Motor neuron (in vitro differentiated cells): Measurements from ENCODE around the gene DHRS12. TPM values are rescaled to one million over a fixed set of nuclear protein-coding genes. Genes with fewer than 3 reads are reported as not detected.

Source experiments
- ATAC-seq, 8 experiments: fragments of 200-7000 bp; cut with Tn5 transposase; replicated peaks in 6 of 8; 2 replicates each; pipeline ENCODE4 v1.8.0; 2021; ENCODE audit warnings: mild to moderate bottlenecking in 8 of 8, moderate library complexity in 8 of 8
- H3K27ac ChIP-seq, 2 donors: fragments of 250-450 bp; sonication (Bioruptor Pico); 2 replicates each; pipeline ENCODE4 v1.9.0; 2021; ENCODE audit warnings: antibody characterized with exemption in 2 of 2, mild to moderate bottlenecking in 2 of 2, moderate library complexity in 1 of 2
- H3K4me1 ChIP-seq, 2 donors: fragments of 250-450 bp; sonication (Bioruptor Pico); replicated peaks in 1 of 2; 2 replicates each; pipeline ENCODE4 v1.6.1; 2021; ENCODE audit warnings: antibody characterized with exemption in 2 of 2, mild to moderate bottlenecking in 2 of 2, moderate library complexity in 1 of 2
- H3K4me3 ChIP-seq, 5 donors: fragments of 250-450 bp; sonication (Bioruptor Pico); 2 replicates each; pipeline ENCODE4 v1.9.0; 2021; ENCODE audit warnings: antibody characterized with exemption in 5 of 5, mild to moderate bottlenecking in 5 of 5, moderate library complexity in 4 of 5
- WGBS, 10 experiments: fragments of 450-650 bp; shearing (Covaris generic); methylation state at CpG; one replicate each; pipeline ENCODE4 v1.0.0; 2022; 5-methylcytosine and 5-hydroxymethylcytosine counted together
- in situ Hi-C, 9 experiments: fragments of 400-800 bp; cut with MboI; loops; one replicate each; pipeline ENCODE4 v1.15.0; 2021; ENCODE audit warnings: low sequenced_read_pairs in 9 of 9, low pct_unique_long_range_greater_than_20kb in 2 of 9; ENCODE audit not compliant: unreplicated experiment in 9 of 9
- total RNA-seq, 8 experiments: library from RNA; unstranded; fragments of 300-600 nt; gene quantifications; 2 replicates each; pipeline versions ENCODE4 v1.2.3 to v1.2.4, GENCODE V29; 2022

The DHRS12 gene
- total RNA-seq, 8 experiments from 2014 or later: 3.5 to 8.9 (median 5.2) TPM

DNA sequence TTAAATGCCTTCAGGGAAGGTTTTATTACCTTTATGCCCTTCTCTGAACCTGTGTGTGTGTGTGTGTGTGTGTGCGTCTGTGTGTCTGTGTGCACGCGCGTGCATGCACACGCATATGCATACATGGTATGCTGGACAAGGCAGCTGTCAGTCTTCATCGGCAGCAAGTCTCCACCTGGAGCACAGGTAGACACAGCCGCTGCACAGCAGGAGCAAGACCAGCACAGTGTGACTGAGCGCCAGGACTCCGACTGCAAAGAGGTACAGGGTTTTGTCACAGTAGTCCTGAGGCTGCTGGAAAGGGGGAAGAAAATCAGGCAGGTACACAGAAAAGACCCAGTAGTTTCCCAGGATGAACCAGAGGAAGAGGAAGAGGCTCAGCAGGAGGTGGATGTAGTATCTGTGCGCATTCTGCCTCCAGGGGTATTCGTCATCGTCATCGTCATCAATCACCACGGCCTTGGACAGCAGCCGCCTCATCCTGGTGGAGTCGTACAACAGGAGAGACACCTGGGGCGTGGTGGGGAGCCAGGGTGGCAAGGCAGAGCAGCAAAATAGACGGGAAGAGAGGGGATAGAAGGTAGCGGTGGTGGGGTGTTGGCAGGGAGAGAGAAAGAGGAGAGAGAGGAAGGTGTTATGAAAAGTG is 12.8 kb upstream of the DHRS12 start:
- in situ Hi-C loops: loop anchor here in 3 of 9 experiments (25.0 kb wide), 1 partner anchor 321 kb away; the partner anchor contains the start of gene NEK5 (in 3 of the 3)
- WGBS, 10 experiments: 19 to 95% (median 69%) methylated on average over 1 to 11 of the region's 19 CpGs; no CpG with 5 or more reads in 1 of the 10 experiments
- Histone ChIP-seq H3K4me3 (no peak overlapping the region), H3K4me1 (peaks cover 0 to 4% of the 10 kb centered on the region in 2 donors), H3K27ac (no peak overlapping the region)
- no peak for ATAC-seq

GRCh38 chr13:51815848-51816247 is 11.9 kb upstream of the DHRS12 start:
- in situ Hi-C loops: loop anchor here in 3 of 9 experiments (25.0 kb wide), 1 partner anchor 321 kb away; the partner anchor contains the start of gene NEK5 (in 3 of the 3)
- H3K4me3 ChIP-seq: no peak overlapping the region
- H3K4me1 ChIP-seq: peaks cover 0 to 4% of the 10 kb centered on the region in 2 donors
- WGBS, 10 experiments: 50 to 100% (median 80%) methylated on average over 1 to 6 of the region's 11 CpGs; no CpG with 5 or more reads in 3 of the 10 experiments
- ATAC-seq: no peak
- no peak overlapping the region for H3K27ac ChIP-seq

- H3K27ac ChIP-seq: no peak overlapping the region
- in situ Hi-C loops: loop anchor here in 3 of 9 experiments (25.0 kb wide), 1 partner anchor 322 kb away; the partner anchor contains the start of gene NEK5 (in 3 of the 3)
Observed at GRCh38 chr13:51814825-51815650, 11.1 kb upstream of the DHRS12 start.

DNA sequence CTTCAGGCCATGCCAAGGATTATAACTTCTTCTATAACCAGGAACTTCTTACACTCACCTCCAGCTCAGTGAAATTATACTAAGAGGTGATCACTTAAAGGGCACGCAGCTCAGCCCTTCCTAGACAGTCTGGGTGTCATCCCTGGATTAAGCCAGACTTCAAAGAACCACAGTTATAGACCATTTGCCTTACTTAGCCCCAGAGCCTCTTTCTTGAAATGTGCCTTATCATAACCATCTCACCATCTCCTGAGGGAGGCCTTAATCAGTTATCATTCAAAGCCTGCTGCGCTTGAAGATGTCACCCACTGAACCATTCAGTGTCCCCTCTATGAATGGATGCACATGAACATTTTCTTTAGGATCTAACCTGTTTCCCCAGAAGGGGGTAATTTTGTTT is 10.1 kb upstream of the DHRS12 start:
- 83 to 100% (median 100%) methylated on average over 1 to 2 of the region's 2 CpGs; no CpG with 5 or more reads in 2 of the 10 experiments for WGBS, 10 experiments
- in situ Hi-C loops: loop anchor here in 3 of 9 experiments (25.0 kb wide), 1 partner anchor 323 kb away; the partner anchor contains the start of gene NEK5 (in 3 of the 3)

More at GRCh38 chr13:51814825-51815650, 11.1 kb upstream of the DHRS12 start:
- Histone ChIP-seq H3K4me3 (no peak overlapping the region), H3K4me1 (peaks cover 0 to 4% of the 10 kb centered on the region in 2 donors)
- ATAC-seq: peak; percentile 39 to 93 (median 70)
- 7 to 100% (median 27%) methylated on average over 1 to 11 of the region's 13 CpGs for WGBS, 10 experiments

DNA sequence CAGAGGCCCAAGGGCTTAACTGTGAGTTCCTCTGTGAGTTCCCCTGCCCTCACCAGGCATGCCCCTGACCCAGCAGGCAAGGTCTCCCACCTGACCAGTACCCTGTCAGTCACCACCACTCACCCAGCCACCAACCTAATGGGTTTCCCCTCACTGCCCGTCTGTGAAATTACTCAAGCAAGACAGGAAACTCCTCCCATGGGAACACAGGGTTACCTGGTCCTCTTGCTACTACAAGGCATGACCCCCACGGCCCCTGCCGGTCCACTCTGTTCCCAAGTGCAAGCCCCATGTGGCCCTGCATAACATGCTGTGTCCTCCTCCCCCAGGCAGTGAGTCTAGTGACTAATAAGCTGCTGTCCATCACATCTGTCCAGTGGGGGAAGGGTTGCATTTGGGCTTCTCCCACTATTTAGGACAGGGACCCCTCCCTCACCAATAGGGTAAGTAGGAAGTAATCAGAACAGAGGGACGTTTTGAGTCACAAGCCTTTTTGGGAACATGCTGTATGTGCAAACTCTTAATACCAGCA is 8.0 kb upstream of the DHRS12 start:
- Histone ChIP-seq H3K4me1 (peaks cover 2 to 8% of the 10 kb centered on the region in 2 donors), H3K4me3 (no peak overlapping the region), H3K27ac (no peak overlapping the region)
- 44 to 80% (median 49%) methylated on average over 1 to 2 of the region's 4 CpGs; no CpG with 5 or more reads in 7 of the 10 experiments for WGBS, 10 experiments
- ATAC-seq: peak in 2 of 8 experiments; percentile 16 to 21
- in situ Hi-C loops: loop anchor here in 3 of 9 experiments (25.0 kb wide), 1 partner anchor 325 kb away; the partner anchor contains the start of gene NEK5 (in 3 of the 3)

More for the DNA sequence above, 10.1 kb upstream of the DHRS12 start:
- Histone ChIP-seq H3K4me1 (peaks cover 0 to 4% of the 10 kb centered on the region in 2 donors), H3K4me3 (no peak overlapping the region), H3K27ac (no peak overlapping the region)
- ATAC-seq: no peak

DNA sequence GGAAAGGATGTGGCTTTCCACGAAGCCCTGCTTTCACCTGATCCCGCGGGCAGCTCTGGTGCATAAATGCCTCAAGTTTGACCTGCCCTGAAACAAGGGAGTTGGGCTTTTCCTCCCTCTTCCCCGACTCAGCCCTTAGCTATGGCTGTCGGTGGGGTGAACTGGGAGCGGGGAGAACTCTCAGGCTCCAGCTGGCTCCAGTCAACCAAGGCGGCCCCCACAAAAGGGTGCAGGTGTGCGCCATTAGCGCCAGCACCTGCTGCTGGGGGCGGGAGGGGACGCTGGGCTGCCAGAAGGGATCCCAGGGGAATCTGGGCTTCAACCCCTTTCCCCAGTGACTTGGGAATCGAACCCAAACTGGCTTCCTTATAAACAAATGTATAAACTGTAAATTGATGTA is 7.1 kb upstream of the DHRS12 start:
- in situ Hi-C loops: loop anchor here in 3 of 9 experiments (25.0 kb wide), 1 partner anchor 326 kb away; the partner anchor contains the start of gene NEK5 (in 3 of the 3)
- Histone ChIP-seq H3K4me3 (no peak overlapping the region), H3K4me1 (peaks cover 12 to 17% of the 10 kb centered on the region in 2 donors), H3K27ac (no peak overlapping the region)
- WGBS, 10 experiments: 53 to 79% (median 59%) methylated on average over 3 to 8 of the region's 12 CpGs; no CpG with 5 or more reads in 5 of the 10 experiments
- ATAC-seq: no peak

GRCh38 chr13:51808811-51809210 is 4.8 kb upstream of the DHRS12 start:
- no peak for ATAC-seq
- Histone ChIP-seq H3K27ac (no peak overlapping the region), H3K4me1 (peaks cover 22 to 23% of the 10 kb centered on the region in 2 donors), H3K4me3 (no peak overlapping the region)
- in situ Hi-C loops: loop anchor here in 3 of 9 experiments (25.0 kb wide), 1 partner anchor 328 kb away; the partner anchor contains the start of gene NEK5 (in 3 of the 3)

- peak overlapping the region in 1 of 2 donors; percentile 33 for H3K27ac ChIP-seq
- peaks cover 32 to 35% of the 10 kb centered on the region in 2 donors for H3K4me1 ChIP-seq
- 65 to 86% (median 75%) methylated on average over 2 to 5 of the region's 5 CpGs; no CpG with 5 or more reads in 7 of the 10 experiments for WGBS, 10 experiments
- ATAC-seq: no peak
- no peak overlapping the region for H3K4me3 ChIP-seq
- in situ Hi-C loops: loop anchor here in 3 of 9 experiments (25.0 kb wide), 1 partner anchor 330 kb away; the partner anchor contains the start of gene NEK5 (in 3 of the 3)
Observed at GRCh38 chr13:51807041-51807440, 3.1 kb upstream of the DHRS12 start.

DNA sequence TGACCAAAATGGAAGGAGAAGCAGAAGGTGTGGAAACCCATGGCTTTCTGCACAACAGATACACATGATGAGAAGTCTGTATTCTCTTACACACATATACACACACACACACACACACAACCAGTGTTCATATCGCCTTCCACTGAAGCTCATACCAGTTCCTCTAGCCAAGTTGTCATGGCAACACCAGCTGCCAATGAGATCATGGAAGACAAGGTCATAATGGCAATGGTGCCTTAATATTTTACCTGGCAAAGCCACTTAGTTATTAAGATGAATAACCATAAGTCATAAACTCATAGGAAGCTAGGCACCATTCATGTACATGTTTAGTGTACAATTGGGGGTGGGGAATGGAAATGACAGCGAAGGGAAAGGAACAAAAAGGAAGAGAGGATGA is 2.6 kb upstream of the DHRS12 start:
- Histone ChIP-seq H3K4me1 (peaks cover 32 to 40% of the 10 kb centered on the region in 2 donors), H3K4me3 (no peak overlapping the region), H3K27ac (peak overlapping the region in 1 of 2 donors; percentile 33)
- 0 to 100% (median 60%) methylated on average over 1 to 2 of the region's 2 CpGs; no CpG with 5 or more reads in 3 of the 10 experiments for WGBS, 10 experiments
- in situ Hi-C loops: loop anchor here in 3 of 9 experiments (25.0 kb wide), 1 partner anchor 331 kb away; the partner anchor contains the start of gene NEK5 (in 3 of the 3)
- no peak for ATAC-seq

GRCh38 chr13:51805925-51806324 is 2.0 kb upstream of the DHRS12 start:
- Histone ChIP-seq H3K4me3 (no peak overlapping the region), H3K4me1 (peaks cover 34 to 43% of the 10 kb centered on the region in 2 donors), H3K27ac (no peak overlapping the region)
- in situ Hi-C loops: loop anchor here in 3 of 9 experiments (25.0 kb wide), 1 partner anchor 331 kb away; the partner anchor contains the start of gene NEK5 (in 3 of the 3)
- ATAC-seq: no peak
- WGBS, 10 experiments: 40 to 100% (median 100%) methylated on average over 1 to 2 of the region's 2 CpGs; no CpG with 5 or more reads in 4 of the 10 experiments

DNA sequence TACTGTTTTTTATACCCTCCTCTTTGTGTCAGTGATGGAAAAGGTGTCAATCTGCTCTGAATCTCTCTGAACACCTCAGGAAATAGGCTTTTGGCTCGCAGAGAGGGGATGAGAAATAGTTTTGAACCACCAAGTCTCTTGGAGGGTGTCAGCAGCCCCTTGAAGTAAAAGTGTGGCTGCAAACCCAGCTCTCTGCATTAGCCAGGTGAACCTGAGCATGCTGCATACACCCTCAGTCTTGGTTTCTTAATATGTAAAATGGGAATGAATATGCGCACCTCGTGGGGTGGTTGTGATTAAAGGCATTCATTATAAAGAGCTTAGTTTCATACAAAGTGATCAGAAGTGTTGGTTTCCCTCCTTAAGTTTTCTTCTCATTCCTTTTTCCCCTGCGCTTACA is 1.4 kb upstream of the DHRS12 start:
- Histone ChIP-seq H3K27ac (no peak overlapping the region), H3K4me3 (peak overlapping the region in 1 of 5 donors; percentile 71), H3K4me1 (peaks cover 34 to 43% of the 10 kb centered on the region in 2 donors)
- in situ Hi-C loops: loop anchor here in 3 of 9 experiments (25.0 kb wide), 1 partner anchor 332 kb away; the partner anchor contains the start of gene NEK5 (in 3 of the 3)
- 72 to 100% (median 76%) methylated on average over 1 to 4 of the region's 4 CpGs; no CpG with 5 or more reads in 4 of the 10 experiments for WGBS, 10 experiments
- no peak for ATAC-seq
